H1 (cell line): ENCODE data around the gene NAV3. TPM values are rescaled to one million over a fixed set of nuclear protein-coding genes. Genes with fewer than 3 reads are reported as not detected.

ENCODE experiments used
- CTCF ChIA-PET: fragments of 300-600 bp; sonication (Branson Sonifier 250); formaldehyde crosslinking; loops from one replicate; lab custom pipeline; 2021; ENCODE audit not compliant: partially characterized antibody; lab: Charles Lee
- POLR2A ChIA-PET: fragments of 300-600 bp; sonication (Branson Sonifier 250); formaldehyde crosslinking; loops from one replicate; lab custom pipeline; 2021; ENCODE audit warnings: inconsistent platforms; ENCODE audit not compliant: partially characterized antibody; lab: Charles Lee
- DNase-seq, 2 experiments: peaks; one replicate each; pipeline versions ENCODE4 v3.0.0 to v3.0.0-alpha.2; 2010 to 2022; ENCODE audit warnings: low spot score in 2 of 2, low read depth in 1 of 2, mixed read lengths in 1 of 2
- FAIRE-seq: peaks from 2 replicates; lab custom pipeline; 2011; peaks lifted over from hg19 to GRCh38; lab: Jason Lieb, UNC
- H2AFZ ChIP-seq: 2 replicates; pipeline ENCODE4 v1.8.1; 2012; ENCODE audit warnings: low read length, inconsistent platforms
- H2AK5ac ChIP-seq: 2 replicates; pipeline ENCODE4 v1.6.1; 2013; ENCODE audit warnings: low read depth, low read length
- H2BK120ac ChIP-seq: replicated peaks from 2 replicates; pipeline ENCODE3; 2013; ENCODE audit warnings: low read depth, low read length, inconsistent platforms
- H2BK12ac ChIP-seq: 2 replicates; pipeline ENCODE4 v1.6.1; 2013; ENCODE audit warnings: low read depth, low read length
- H2BK15ac ChIP-seq: 2 replicates; pipeline ENCODE4 v1.6.1; 2013; ENCODE audit warnings: low read length
- H2BK20ac ChIP-seq: 2 replicates; pipeline ENCODE4 v1.6.1; 2013; ENCODE audit warnings: low read length
- H2BK5ac ChIP-seq: 2 replicates; pipeline ENCODE4 v1.6.1; 2013; ENCODE audit warnings: low read depth, low read length
- H3K14ac ChIP-seq: 2 replicates; pipeline ENCODE4 v1.6.1; 2013; ENCODE audit warnings: inconsistent platforms; ENCODE audit not compliant: insufficient read length
- H3K18ac ChIP-seq: 2 replicates; pipeline ENCODE4 v1.6.1; 2013; ENCODE audit warnings: low read length; ENCODE audit errors: extremely low read depth
- H3K23ac ChIP-seq: 2 replicates; pipeline ENCODE4 v1.6.1; 2013; ENCODE audit warnings: inconsistent platforms; ENCODE audit not compliant: insufficient read length
- H3K23me2 ChIP-seq: 2 replicates; pipeline ENCODE4 v1.6.1; 2013; ENCODE audit warnings: low read depth, low read length
- H3K27ac ChIP-seq: 2 replicates; pipeline ENCODE4 v1.6.1; 2011; ENCODE audit warnings: low read depth, low read length, inconsistent platforms
- H3K27me3 ChIP-seq, 4 experiments: replicated peaks in 1 of 4; 1 replicate in 1 of 4; 2 replicates in 3 of 4; pipeline versions ENCODE4 v1.6.1 to v1.8.1; 2011 to 2013; ENCODE audit warnings: low read length in 3 of 4, mild to moderate bottlenecking in 3 of 4, inconsistent platforms in 2 of 4, mixed read lengths in 2 of 4, moderate library complexity in 1 of 4; ENCODE audit not compliant: control insufficient read depth in 3 of 4, insufficient read depth in 3 of 4; ENCODE audit errors: extremely low read depth in 1 of 4
- H3K36me3 ChIP-seq, 4 experiments: 2 replicates each; pipeline versions ENCODE4 v1.6.1 to v1.8.1; 2011 to 2013; ENCODE audit warnings: mild to moderate bottlenecking in 4 of 4, low read length in 3 of 4, moderate library complexity in 2 of 4, control low read depth in 1 of 4, inconsistent platforms in 1 of 4; ENCODE audit not compliant: insufficient read depth in 4 of 4, control insufficient read depth in 2 of 4
- H3K4ac ChIP-seq: replicated peaks from 2 replicates; pipeline ENCODE3; 2013; ENCODE audit warnings: low read length, low read depth, mixed read lengths, inconsistent platforms; ENCODE audit not compliant: insufficient read length
- H3K4me1 ChIP-seq, 4 experiments: replicated peaks in 1 of 4; 1 replicate in 1 of 4; 2 replicates in 3 of 4; pipeline versions ENCODE4 v1.6.1 to v1.8.1; 2011 to 2013; ENCODE audit warnings: low read length in 3 of 4, inconsistent platforms in 2 of 4, mixed read lengths in 1 of 4; ENCODE audit not compliant: insufficient read depth in 4 of 4, control insufficient read depth in 3 of 4
- H3K4me2 ChIP-seq, 2 experiments: 2 replicates each; pipeline versions ENCODE4 v1.6.1 to v1.8.1; 2011 to 2013; ENCODE audit warnings: low read depth in 2 of 2, low read length in 2 of 2, control low read depth in 1 of 2, inconsistent platforms in 1 of 2, mild to moderate bottlenecking in 1 of 2; ENCODE audit not compliant: insufficient read depth in 1 of 2
- H3K4me3 ChIP-seq, 4 experiments: fragments of 200-600, 300-600 bp in 1 of 4; sonication (generic), shearing (Covaris generic), sonication (Bioruptor Twin) in 1 of 4; 2 replicates each; pipeline versions ENCODE4 v1.5.1 to v1.8.1; 2011 to 2016; ENCODE audit warnings: low read length in 4 of 4, low read depth in 3 of 4, control low read depth in 2 of 4, inconsistent platforms in 2 of 4, mild to moderate bottlenecking in 2 of 4, mixed read lengths in 1 of 4, moderate library complexity in 1 of 4; ENCODE audit not compliant: insufficient read depth in 2 of 4; ENCODE audit errors: extremely low read depth in 1 of 4
- H3K56ac ChIP-seq: replicated peaks from 2 replicates; pipeline ENCODE3; 2013; ENCODE audit warnings: low read depth, mild to moderate bottlenecking, mixed read lengths, low read length, inconsistent platforms; ENCODE audit not compliant: insufficient read length
- H3K79me1 ChIP-seq: 2 replicates; pipeline ENCODE4 v1.6.1; 2013; ENCODE audit warnings: low read depth, low read length, control low read depth
- H3K79me2 ChIP-seq, 2 experiments: 2 replicates each; pipeline versions ENCODE4 v1.6.1 to v1.8.1; 2012 to 2013; ENCODE audit warnings: low read length in 2 of 2, mild to moderate bottlenecking in 2 of 2, inconsistent platforms in 1 of 2; ENCODE audit not compliant: insufficient read depth in 2 of 2, control insufficient read depth in 1 of 2
- H3K9ac ChIP-seq, 4 experiments: replicated peaks in 1 of 4; 1 replicate in 1 of 4; 2 replicates in 3 of 4; pipeline versions ENCODE4 v1.6.1 to v1.8.1; 2011 to 2013; ENCODE audit warnings: low read depth in 3 of 4, low read length in 3 of 4, control low read depth in 2 of 4, mild to moderate bottlenecking in 2 of 4, moderate library complexity in 2 of 4, inconsistent platforms in 1 of 4; ENCODE audit errors: extremely low read depth in 1 of 4
- H3K9me3 ChIP-seq, 2 experiments: 2 replicates each; pipeline versions ENCODE4 v1.6.1 to v1.8.1; 2012 to 2013; ENCODE audit warnings: mild to moderate bottlenecking in 2 of 2, moderate library complexity in 2 of 2, control low read depth in 1 of 2, inconsistent platforms in 1 of 2, low read depth in 1 of 2, low read length in 1 of 2, mixed read lengths in 1 of 2; ENCODE audit not compliant: insufficient read depth in 2 of 2
- H4K20me1 ChIP-seq, 2 experiments: replicated peaks in 1 of 2; 2 replicates each; pipeline versions ENCODE3 to v1.8.1; 2011 to 2013; ENCODE audit warnings: inconsistent platforms in 2 of 2, low read length in 2 of 2, mild to moderate bottlenecking in 1 of 2; ENCODE audit not compliant: insufficient read depth in 2 of 2, control insufficient read depth in 1 of 2
- H4K5ac ChIP-seq: 2 replicates; pipeline ENCODE4 v1.6.1; 2013; ENCODE audit warnings: low read length, low read depth, mixed read lengths, inconsistent platforms; ENCODE audit not compliant: insufficient read length
- H4K8ac ChIP-seq: 2 replicates; pipeline ENCODE4 v1.8.0; 2013; ENCODE audit warnings: mild to moderate bottlenecking, moderate library complexity, low read length, inconsistent platforms; ENCODE audit not compliant: insufficient read depth; ENCODE audit errors: extremely low read depth
- H4K91ac ChIP-seq: replicated peaks from 2 replicates; pipeline ENCODE3; 2013; ENCODE audit warnings: low read length, mixed read lengths, inconsistent platforms; ENCODE audit not compliant: insufficient read length
- CHD1 ChIP-seq: IDR thresholded peaks from 2 replicates; pipeline ENCODE4 v1.6.1; 2012; ENCODE audit warnings: low read depth, low read length, improper control_type of control experiment
- KDM1A ChIP-seq: fragments of 200-600, 300-600 bp; sonication (generic); IDR thresholded peaks from 2 replicates; pipeline ENCODE4 v1.7.1; 2016; ENCODE audit warnings: mild to moderate bottlenecking, low read length, borderline replicate concordance
- POLR2A ChIP-seq, 2 experiments: IDR thresholded peaks; 1 replicate in 1 of 2; 2 replicates in 1 of 2; pipeline ENCODE4 v1.6.1; 2011; ENCODE audit warnings: low read depth in 2 of 2, low read length in 2 of 2, mild to moderate bottlenecking in 2 of 2; ENCODE audit errors: control extremely low read depth in 1 of 2
- POLR2AphosphoS5 ChIP-seq: IDR thresholded peaks from 2 replicates; pipeline ENCODE4 v1.6.1; 2011; ENCODE audit warnings: low read depth, low read length
- RNF2 ChIP-seq: fragments of 200-900, 300-1000 bp; sonication (generic); IDR thresholded peaks from 2 replicates; pipeline ENCODE4 v1.7.1; 2016; ENCODE audit warnings: borderline replicate concordance, low read depth, mild to moderate bottlenecking, antibody characterized with exemption, low read length; ENCODE audit not compliant: poor library complexity, severe bottlenecking; ENCODE audit errors: missing control alignments
- SP4 ChIP-seq: IDR thresholded peaks from 2 replicates; pipeline ENCODE4 v1.6.1; 2012; ENCODE audit warnings: low read length, inconsistent platforms
- polyA plus RNA-seq, 7 experiments: library from polyadenylated mRNA; depleted of rRNA in 3 of 7; stranded (reverse) in 5 of 7; unstranded in 2 of 7; fragments of >200 nt in 5 of 7; fragments of 200-250 nt in 2 of 7; gene quantifications; 1 replicate in 5 of 7; 2 replicates in 1 of 7; 4 replicates in 1 of 7; pipeline versions ENCODE4 v1.2.1 to v1.2.3, GENCODE V29; 2011 to 2013; ENCODE audit warnings: missing spikeins in 2 of 7, mixed read lengths in 2 of 7
- total RNA-seq: library from RNA; stranded (reverse); fragmentation: NEBNext Ultra II Directional; extraction: Animal tissue kit (Norgen Biotek cat#: 25700); gene quantifications from 2 replicates; pipeline ENCODE4 v1.2.1, GENCODE V29; 2021

NAV3 gene
- total and polyA plus RNA-seq, 2 of the 8 experiments (the other 6 are each of a cell fraction or from before 2014, with no cell fraction given) = 0.47 to 5.0 TPM

- no peak overlapping the region for H3K9ac ChIP-seq
- H4K20me1 ChIP-seq = no peaks in the 10 kb centered on the region
- no peak overlapping the region for H3K56ac ChIP-seq
- H3K79me1 ChIP-seq = no peaks in the 10 kb centered on the region
- H2BK5ac ChIP-seq = no peak overlapping the region
- H4K8ac ChIP-seq = no peak overlapping the region
- no peak overlapping the region for H3K14ac ChIP-seq
- H2BK12ac ChIP-seq = no peak overlapping the region
- H3K18ac ChIP-seq = no peak overlapping the region
- H4K5ac ChIP-seq = no peak overlapping the region
- H3K27me3 ChIP-seq = no peaks in the 10 kb centered on the region
- no peak overlapping the region for H2AK5ac ChIP-seq
- CTCF ChIA-PET = interaction anchor here (0.8 to 3.4 kb wide), 7 partner anchors 25 to 292 kb away, joined by 3 to 17 read pairs (median 7); no protein-coding TSS in a partner anchor
- no peaks in the 10 kb centered on the region for H3K79me2 ChIP-seq
- H3K4me3 ChIP-seq = no peak overlapping the region
- POLR2A ChIA-PET = no interaction called here
- no peak overlapping the region for H3K27ac ChIP-seq
- TF ChIP-seq RNF2 (no peak), SP4 (no peak), POLR2AphosphoS5 (no peak), POLR2A (IDR thresholded peaks at IDR 0.05; ENCODE audit: control extremely low read depth in 1 of 2, low read depth in 2 of 2, low read length in 2 of 2) (no peak), KDM1A (no peak), CHD1 (no peak)
- no peaks in the 10 kb centered on the region for H3K36me3 ChIP-seq
- H3K4ac ChIP-seq = no peak overlapping the region
- no peaks in the 10 kb centered on the region for H3K9me3 ChIP-seq
- H3K23ac ChIP-seq = no peak overlapping the region
- H2BK20ac ChIP-seq = no peak overlapping the region
- no peaks in the 10 kb centered on the region for H3K4me1 ChIP-seq
- no peak for FAIRE-seq
- no peak overlapping the region for H2BK15ac ChIP-seq
- no peak overlapping the region for H2BK120ac ChIP-seq
- no peak overlapping the region for H2AFZ ChIP-seq
- no peak overlapping the region for H4K91ac ChIP-seq
- DNase-seq = no peak
- H3K23me2 ChIP-seq = no peaks in the 10 kb centered on the region
- no peak overlapping the region for H3K4me2 ChIP-seq
These were observed 289.6 kb downstream of the NAV3 start for GRCh38 chr12:78120306-78120705.
